Measurements from ENCODE around the gene ATP5MC2. TPM values are rescaled to one million over a fixed set of nuclear protein-coding genes. Genes with fewer than 3 reads are reported as not detected.

The ATP5MC2 gene
- total and polyA plus RNA-seq, 9 of the 15 experiments (the other 6 are each of a cell fraction or from before 2014, with no cell fraction given), result 314 to 1,208 (median 468) TPM

DNA sequence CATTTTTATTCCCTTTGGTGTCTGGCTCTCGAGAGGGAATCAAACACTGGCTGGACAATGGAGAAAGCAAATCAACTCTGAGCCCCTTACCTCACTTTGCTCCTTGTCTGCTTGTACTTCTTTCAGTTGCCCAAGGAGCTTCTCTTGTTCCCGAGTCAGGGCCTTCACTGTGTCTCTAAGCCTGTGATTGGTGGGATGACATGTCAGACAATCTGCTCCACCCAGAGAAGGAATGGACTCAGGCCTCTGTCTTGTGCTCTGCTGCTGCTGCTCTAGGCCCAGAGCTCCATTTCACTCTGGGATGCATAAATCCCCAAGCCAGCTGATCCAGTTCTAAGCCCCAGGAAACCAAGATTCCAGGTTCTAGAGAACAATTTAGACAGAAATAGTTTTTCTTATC, 43.8 kb upstream of the ATP5MC2 start (continued):
- TF ChIP-seq, protein P1, sequence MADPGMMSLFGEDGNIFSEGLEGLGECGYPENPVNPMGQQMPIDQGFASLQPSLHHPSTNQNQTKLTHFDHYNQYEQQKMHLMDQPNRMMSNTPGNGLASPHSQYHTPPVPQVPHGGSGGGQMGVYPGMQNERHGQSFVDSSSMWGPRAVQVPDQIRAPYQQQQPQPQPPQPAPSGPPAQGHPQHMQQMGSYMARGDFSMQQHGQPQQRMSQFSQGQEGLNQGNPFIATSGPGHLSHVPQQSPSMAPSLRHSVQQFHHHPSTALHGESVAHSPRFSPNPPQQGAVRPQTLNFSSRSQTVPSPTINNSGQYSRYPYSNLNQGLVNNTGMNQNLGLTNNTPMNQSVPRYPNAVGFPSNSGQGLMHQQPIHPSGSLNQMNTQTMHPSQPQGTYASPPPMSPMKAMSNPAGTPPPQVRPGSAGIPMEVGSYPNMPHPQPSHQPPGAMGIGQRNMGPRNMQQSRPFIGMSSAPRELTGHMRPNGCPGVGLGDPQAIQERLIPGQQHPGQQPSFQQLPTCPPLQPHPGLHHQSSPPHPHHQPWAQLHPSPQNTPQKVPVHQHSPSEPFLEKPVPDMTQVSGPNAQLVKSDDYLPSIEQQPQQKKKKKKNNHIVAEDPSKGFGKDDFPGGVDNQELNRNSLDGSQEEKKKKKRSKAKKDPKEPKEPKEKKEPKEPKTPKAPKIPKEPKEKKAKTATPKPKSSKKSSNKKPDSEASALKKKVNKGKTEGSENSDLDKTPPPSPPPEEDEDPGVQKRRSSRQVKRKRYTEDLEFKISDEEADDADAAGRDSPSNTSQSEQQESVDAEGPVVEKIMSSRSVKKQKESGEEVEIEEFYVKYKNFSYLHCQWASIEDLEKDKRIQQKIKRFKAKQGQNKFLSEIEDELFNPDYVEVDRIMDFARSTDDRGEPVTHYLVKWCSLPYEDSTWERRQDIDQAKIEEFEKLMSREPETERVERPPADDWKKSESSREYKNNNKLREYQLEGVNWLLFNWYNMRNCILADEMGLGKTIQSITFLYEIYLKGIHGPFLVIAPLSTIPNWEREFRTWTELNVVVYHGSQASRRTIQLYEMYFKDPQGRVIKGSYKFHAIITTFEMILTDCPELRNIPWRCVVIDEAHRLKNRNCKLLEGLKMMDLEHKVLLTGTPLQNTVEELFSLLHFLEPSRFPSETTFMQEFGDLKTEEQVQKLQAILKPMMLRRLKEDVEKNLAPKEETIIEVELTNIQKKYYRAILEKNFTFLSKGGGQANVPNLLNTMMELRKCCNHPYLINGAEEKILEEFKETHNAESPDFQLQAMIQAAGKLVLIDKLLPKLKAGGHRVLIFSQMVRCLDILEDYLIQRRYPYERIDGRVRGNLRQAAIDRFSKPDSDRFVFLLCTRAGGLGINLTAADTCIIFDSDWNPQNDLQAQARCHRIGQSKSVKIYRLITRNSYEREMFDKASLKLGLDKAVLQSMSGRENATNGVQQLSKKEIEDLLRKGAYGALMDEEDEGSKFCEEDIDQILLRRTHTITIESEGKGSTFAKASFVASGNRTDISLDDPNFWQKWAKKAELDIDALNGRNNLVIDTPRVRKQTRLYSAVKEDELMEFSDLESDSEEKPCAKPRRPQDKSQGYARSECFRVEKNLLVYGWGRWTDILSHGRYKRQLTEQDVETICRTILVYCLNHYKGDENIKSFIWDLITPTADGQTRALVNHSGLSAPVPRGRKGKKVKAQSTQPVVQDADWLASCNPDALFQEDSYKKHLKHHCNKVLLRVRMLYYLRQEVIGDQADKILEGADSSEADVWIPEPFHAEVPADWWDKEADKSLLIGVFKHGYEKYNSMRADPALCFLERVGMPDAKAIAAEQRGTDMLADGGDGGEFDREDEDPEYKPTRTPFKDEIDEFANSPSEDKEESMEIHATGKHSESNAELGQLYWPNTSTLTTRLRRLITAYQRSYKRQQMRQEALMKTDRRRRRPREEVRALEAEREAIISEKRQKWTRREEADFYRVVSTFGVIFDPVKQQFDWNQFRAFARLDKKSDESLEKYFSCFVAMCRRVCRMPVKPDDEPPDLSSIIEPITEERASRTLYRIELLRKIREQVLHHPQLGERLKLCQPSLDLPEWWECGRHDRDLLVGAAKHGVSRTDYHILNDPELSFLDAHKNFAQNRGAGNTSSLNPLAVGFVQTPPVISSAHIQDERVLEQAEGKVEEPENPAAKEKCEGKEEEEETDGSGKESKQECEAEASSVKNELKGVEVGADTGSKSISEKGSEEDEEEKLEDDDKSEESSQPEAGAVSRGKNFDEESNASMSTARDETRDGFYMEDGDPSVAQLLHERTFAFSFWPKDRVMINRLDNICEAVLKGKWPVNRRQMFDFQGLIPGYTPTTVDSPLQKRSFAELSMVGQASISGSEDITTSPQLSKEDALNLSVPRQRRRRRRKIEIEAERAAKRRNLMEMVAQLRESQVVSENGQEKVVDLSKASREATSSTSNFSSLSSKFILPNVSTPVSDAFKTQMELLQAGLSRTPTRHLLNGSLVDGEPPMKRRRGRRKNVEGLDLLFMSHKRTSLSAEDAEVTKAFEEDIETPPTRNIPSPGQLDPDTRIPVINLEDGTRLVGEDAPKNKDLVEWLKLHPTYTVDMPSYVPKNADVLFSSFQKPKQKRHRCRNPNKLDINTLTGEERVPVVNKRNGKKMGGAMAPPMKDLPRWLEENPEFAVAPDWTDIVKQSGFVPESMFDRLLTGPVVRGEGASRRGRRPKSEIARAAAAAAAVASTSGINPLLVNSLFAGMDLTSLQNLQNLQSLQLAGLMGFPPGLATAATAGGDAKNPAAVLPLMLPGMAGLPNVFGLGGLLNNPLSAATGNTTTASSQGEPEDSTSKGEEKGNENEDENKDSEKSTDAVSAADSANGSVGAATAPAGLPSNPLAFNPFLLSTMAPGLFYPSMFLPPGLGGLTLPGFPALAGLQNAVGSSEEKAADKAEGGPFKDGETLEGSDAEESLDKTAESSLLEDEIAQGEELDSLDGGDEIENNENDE (IDR thresholded peaks at IDR 0.05; ENCODE audit: low read depth, low read length), result no peak
- TF ChIP-seq PKNOX1 (IDR thresholded peaks at IDR 0.05) (peak; percentile 92), CBX8 (IDR thresholded peaks at IDR 0.05; ENCODE audit: borderline replicate concordance, extremely low read depth, low read depth, low read length, poor library complexity, severe bottlenecking) (no peak), KAT8 (IDR thresholded peaks at IDR 0.05; ENCODE audit: low read depth) (no peak), SRSF3 (IDR thresholded peaks at IDR 0.05; ENCODE audit: insufficient read depth, low read length) (no peak), MCM3 (IDR thresholded peaks at IDR 0.05) (no peak), TRIM24 (IDR thresholded peaks at IDR 0.05) (no peak)

Measured in K562 (cell line).